ENCODE measurements around the gene VSNL1. TPM values are rescaled to one million over a fixed set of nuclear protein-coding genes. Genes with fewer than 3 reads are reported as not detected.

VSNL1 gene
- total and polyA plus RNA-seq, 9 donors: 0.41 to 9.4 (median 2.7) TPM; not detected in 1

- TF ChIP-seq, protein P1, sequence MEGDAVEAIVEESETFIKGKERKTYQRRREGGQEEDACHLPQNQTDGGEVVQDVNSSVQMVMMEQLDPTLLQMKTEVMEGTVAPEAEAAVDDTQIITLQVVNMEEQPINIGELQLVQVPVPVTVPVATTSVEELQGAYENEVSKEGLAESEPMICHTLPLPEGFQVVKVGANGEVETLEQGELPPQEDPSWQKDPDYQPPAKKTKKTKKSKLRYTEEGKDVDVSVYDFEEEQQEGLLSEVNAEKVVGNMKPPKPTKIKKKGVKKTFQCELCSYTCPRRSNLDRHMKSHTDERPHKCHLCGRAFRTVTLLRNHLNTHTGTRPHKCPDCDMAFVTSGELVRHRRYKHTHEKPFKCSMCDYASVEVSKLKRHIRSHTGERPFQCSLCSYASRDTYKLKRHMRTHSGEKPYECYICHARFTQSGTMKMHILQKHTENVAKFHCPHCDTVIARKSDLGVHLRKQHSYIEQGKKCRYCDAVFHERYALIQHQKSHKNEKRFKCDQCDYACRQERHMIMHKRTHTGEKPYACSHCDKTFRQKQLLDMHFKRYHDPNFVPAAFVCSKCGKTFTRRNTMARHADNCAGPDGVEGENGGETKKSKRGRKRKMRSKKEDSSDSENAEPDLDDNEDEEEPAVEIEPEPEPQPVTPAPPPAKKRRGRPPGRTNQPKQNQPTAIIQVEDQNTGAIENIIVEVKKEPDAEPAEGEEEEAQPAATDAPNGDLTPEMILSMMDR (IDR thresholded peaks at IDR 0.05): no peak
- no peak for TF ChIP-seq POLR2A (IDR thresholded peaks at IDR 0.05)
- no peak for TF ChIP-seq EP300 (IDR thresholded peaks at IDR 0.05)
- WGBS, 3 donors: 84 to 90% (median 87%) methylated on average over 3 of the region's 3 CpGs
- Histone ChIP-seq H3K4me1 (ENCODE audit: insufficient read depth) (peaks cover 1% of the 10 kb centered on the region), H3K36me3 (no peaks in the 10 kb centered on the region), H3K27me3 (no peaks in the 10 kb centered on the region), H3K27ac (no peak overlapping the region), H3K4me3 (no peak overlapping the region), H3K9me3 (no peaks in the 10 kb centered on the region)
- intact Hi-C loops (cut with DNase I): no loop called here
- no peak for DNase-seq
Observed at GRCh38 chr2:17591846-17592245, 51.4 kb downstream of the VSNL1 start.

DNA sequence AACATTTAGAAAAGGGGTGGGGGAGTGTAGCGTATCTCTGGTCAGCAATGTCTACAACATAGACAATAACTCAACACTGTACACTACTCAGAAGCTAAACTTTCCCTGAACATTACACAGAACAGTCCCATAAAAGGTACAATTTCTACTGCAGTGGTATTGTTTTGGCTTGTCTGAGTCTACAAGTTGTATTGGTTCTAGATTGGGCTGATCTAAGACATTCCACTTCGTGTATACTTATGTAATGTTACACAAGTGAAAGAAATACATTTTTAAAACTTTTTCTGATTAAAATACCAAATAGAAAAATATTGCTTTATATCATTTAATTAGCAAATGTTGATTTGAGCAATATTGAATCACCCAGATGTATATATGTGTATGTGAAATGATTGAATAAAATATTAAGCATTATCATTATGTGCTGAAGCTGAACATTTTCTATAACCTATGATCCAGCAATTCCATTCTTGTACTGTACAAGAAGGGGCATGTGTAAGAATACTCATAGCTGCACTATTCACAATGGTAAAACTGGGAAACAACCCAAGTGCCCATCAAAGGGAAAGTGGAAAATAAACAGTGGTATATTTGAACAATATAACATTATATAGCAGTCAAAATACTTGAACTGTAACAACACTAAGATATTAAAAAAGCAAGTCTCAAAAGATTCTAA lies 52.4 kb downstream of the VSNL1 start:
- no peak for DNase-seq
- WGBS, 3 donors: 69 to 70% (median 69%) methylated on average over 2 of the region's 2 CpGs
- Histone ChIP-seq H3K4me3 (no peak overlapping the region), H3K27me3 (no peaks in the 10 kb centered on the region), H3K27ac (no peak overlapping the region), H3K9me3 (no peaks in the 10 kb centered on the region), H3K36me3 (no peaks in the 10 kb centered on the region), H3K4me1 (ENCODE audit: insufficient read depth) (peaks cover 1% of the 10 kb centered on the region)
- intact Hi-C loops (cut with DNase I): no loop called here
- TF ChIP-seq, protein P1 (IDR thresholded peaks at IDR 0.05): no peak
- no peak for TF ChIP-seq EP300 (IDR thresholded peaks at IDR 0.05)

- WGBS, 3 donors: 82 to 91% (median 83%) methylated on average over 2 of the region's 2 CpGs
- H3K36me3 ChIP-seq: no peaks in the 10 kb centered on the region
- intact Hi-C loops (cut with DNase I): no loop called here
- no peak for TF ChIP-seq POLR2A (IDR thresholded peaks at IDR 0.05)
- TF ChIP-seq, protein P1 (IDR thresholded peaks at IDR 0.05): no peak
- TF ChIP-seq EP300 (IDR thresholded peaks at IDR 0.05): no peak
- DNase-seq: no peak
- peaks cover 1% of the 10 kb centered on the region for H3K4me1 ChIP-seq (ENCODE audit: insufficient read depth)
- no peak overlapping the region for H3K4me3 ChIP-seq
- H3K27ac ChIP-seq: no peak overlapping the region
- H3K9me3 ChIP-seq: no peaks in the 10 kb centered on the region
- no peaks in the 10 kb centered on the region for H3K27me3 ChIP-seq
Observed at GRCh38 chr2:17593445-17593840, 52.9 kb downstream of the VSNL1 start.

DNA sequence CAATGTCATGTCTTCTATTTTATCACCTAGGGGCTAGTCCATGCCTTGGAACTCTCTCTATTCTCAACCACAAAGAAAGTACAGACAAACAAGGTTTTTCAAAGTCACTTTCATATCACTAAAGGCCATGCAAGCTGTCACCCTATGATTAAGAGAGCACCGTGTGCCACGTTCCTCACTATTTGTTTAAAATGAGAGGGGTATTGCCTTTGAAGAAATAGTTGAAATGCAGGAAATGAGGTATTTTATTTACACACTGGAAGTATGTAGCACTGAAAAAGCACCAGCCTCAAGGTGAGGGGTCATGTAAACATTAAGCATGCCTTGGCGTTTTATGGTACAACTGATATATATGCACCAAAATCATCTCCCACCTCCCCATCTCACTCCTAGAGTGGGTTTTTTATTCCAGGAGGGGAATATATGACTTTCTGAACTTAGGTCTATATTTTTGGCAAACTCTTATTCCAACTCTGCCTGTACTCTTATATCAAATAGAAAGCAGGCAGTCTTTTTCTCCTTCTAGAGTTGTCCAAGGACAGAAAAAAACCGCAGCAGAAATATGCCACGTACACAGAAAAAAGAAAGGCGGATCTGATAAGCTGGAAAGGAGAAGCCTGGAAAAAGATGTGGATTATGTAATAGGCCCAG lies 53.5 kb downstream of the VSNL1 start:
- no peak overlapping the region for H3K4me3 ChIP-seq
- 4 to 15% (median 5%) methylated on average over 6 of the region's 6 CpGs for WGBS, 3 donors
- no peaks in the 10 kb centered on the region for H3K9me3 ChIP-seq
- peaks cover 1% of the 10 kb centered on the region for H3K4me1 ChIP-seq (ENCODE audit: insufficient read depth)
- intact Hi-C loops (cut with DNase I): no loop called here
- no peak for DNase-seq
- TF ChIP-seq POLR2A (IDR thresholded peaks at IDR 0.05) (no peak), EP300 (IDR thresholded peaks at IDR 0.05) (no peak)
- TF ChIP-seq, protein P1 (IDR thresholded peaks at IDR 0.05): no peak
- no peaks in the 10 kb centered on the region for H3K36me3 ChIP-seq
- no peaks in the 10 kb centered on the region for H3K27me3 ChIP-seq
- H3K27ac ChIP-seq: peak overlapping the region in 1 of 2 donors; percentile 9
